Spleen (tissue), 7 donors: ENCODE data around the gene TLDC2.
"Not testable (repeated sequence)": the region's sequence is repeated elsewhere in the genome, so short reads cannot be mapped to it uniquely, and the experiment has no call there.

Experiments used
- POLR2A ChIP-seq, 3 donors: fragments of 450-650 bp; IDR thresholded peaks; one replicate each; pipeline ENCODE4 v1.5.1; 2017; ENCODE audit warnings: antibody characterized with exemption in 3 of 3, mild to moderate bottlenecking in 1 of 3
- TF ChIP-seq, protein P1 (sequence below), 11 experiments: fragments of 200-600 bp in 7 of 11; fragments of 450-650 bp in 4 of 11; sonication (generic) in 4 of 11; IDR thresholded peaks in 8 of 11; conservative IDR thresholded peaks in 3 of 11; 1 replicate in 7 of 11; 2 replicates in 4 of 11; pipeline versions ENCODE4 v1.4.0 to v1.8.0; 2016 to 2021; ENCODE audit warnings: antibody characterized with exemption in 11 of 11, inconsistent platforms in 4 of 11, mild to moderate bottlenecking in 1 of 11
- donor health status: DM: no; HTN: no; CAD: no; lungs with moderate emphysema.
- donor health status: DM: no; HTN: no; CAD: no.
- donor health status: DM: no; HTN: no; CAD: no.

DNA sequence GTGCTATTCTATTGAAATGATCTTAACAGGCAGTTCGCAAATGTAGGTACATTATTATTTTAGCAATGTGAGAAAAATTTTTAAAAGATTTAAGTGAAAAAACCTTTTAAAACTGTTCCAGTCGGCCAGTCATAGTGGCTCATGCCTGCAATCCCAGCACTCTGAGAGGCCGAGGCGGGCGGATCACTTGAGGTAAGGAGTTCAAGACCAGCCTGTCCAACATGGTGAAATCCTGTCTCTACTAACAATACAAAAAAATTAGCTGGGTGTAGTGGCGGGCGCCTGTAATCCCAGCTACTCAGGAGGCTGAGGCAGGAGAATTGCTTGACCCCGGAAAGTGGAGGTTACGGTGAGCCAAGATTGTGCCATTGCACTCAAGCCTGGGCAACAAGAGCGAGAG is 29.6 kb downstream of the TLDC2 start:
- TF ChIP-seq, protein P1, sequence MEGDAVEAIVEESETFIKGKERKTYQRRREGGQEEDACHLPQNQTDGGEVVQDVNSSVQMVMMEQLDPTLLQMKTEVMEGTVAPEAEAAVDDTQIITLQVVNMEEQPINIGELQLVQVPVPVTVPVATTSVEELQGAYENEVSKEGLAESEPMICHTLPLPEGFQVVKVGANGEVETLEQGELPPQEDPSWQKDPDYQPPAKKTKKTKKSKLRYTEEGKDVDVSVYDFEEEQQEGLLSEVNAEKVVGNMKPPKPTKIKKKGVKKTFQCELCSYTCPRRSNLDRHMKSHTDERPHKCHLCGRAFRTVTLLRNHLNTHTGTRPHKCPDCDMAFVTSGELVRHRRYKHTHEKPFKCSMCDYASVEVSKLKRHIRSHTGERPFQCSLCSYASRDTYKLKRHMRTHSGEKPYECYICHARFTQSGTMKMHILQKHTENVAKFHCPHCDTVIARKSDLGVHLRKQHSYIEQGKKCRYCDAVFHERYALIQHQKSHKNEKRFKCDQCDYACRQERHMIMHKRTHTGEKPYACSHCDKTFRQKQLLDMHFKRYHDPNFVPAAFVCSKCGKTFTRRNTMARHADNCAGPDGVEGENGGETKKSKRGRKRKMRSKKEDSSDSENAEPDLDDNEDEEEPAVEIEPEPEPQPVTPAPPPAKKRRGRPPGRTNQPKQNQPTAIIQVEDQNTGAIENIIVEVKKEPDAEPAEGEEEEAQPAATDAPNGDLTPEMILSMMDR (IDR thresholded peaks at IDR 0.05 in 8 of 11, conservative IDR thresholded peaks at IDR 0.05 in 3 of 11): not testable (repeated sequence)
- not testable (repeated sequence) for TF ChIP-seq POLR2A (IDR thresholded peaks at IDR 0.05)
